GM13976 (cell line): ENCODE measurements around the gene SPART.

Experiments
- DNase-seq: peaks from one replicate; pipeline ENCODE4 v3.0.0; 2012; ENCODE audit warnings: low spot score
- CTCF ChIP-seq: IDR thresholded peaks from 2 replicates; pipeline ENCODE4 v1.5.1; 2012; ENCODE audit warnings: borderline replicate concordance, mild to moderate bottlenecking; ENCODE audit not compliant: insufficient read depth; ENCODE audit errors: extremely low read depth, missing control alignments, control extremely low read depth
- in situ Hi-C: fragments of 300-500 bp; cut with MboI; formaldehyde crosslinking; loops from one replicate; pipeline ENCODE4 v1.12.0; 2022; ENCODE audit warnings: low sequenced_read_pairs, mixed read lengths, inconsistent platforms; ENCODE audit not compliant: unreplicated experiment

Gene SPART

GRCh38 chr13:36345438-36346221 is 564 bp downstream of the SPART start:
- in situ Hi-C loops, result no loop called here
- no peak for TF ChIP-seq CTCF
- no peak for DNase-seq

GRCh38 chr13:36344886-36345437 is 1.2 kb downstream of the SPART start:
- no peak for TF ChIP-seq CTCF
- no peak for DNase-seq
- in situ Hi-C loops, result no loop called here

- DNase-seq, result no peak
- in situ Hi-C loops, result no loop called here
- TF ChIP-seq CTCF, result no peak
Observed at GRCh38 chr13:36344173-36344572, 2.0 kb downstream of the SPART start.

- no peak for TF ChIP-seq CTCF
- no peak for DNase-seq
- in situ Hi-C loops, result no loop called here
Observed at GRCh38 chr13:36343766-36344165, 2.4 kb downstream of the SPART start.

- no peak for TF ChIP-seq CTCF
- in situ Hi-C loops, result no loop called here
- no peak for DNase-seq
Observed at GRCh38 chr13:36342715-36343114, 3.5 kb downstream of the SPART start.

GRCh38 chr13:36341718-36342117 is 4.5 kb downstream of the SPART start:
- DNase-seq, result no peak
- in situ Hi-C loops, result no loop called here

More at GRCh38 chr13:36341718-36342117, 4.5 kb downstream of the SPART start:
- TF ChIP-seq CTCF, result no peak
